Esophagus squamous epithelium (tissue), 5 donors: ENCODE results near the gene BANF1. TPM values are rescaled to one million over a fixed set of nuclear protein-coding genes. Genes with fewer than 3 reads are reported as not detected.

Experiments used
- DNase-seq: peaks from one replicate; lab custom pipeline; 2025; lab: John Stamatoyannopoulos, UW
- H3K27ac ChIP-seq, 4 donors: fragments of 200-600 bp; sonication (generic); one replicate each; pipeline ENCODE4 v1.5.1; 2016 to 2019; ENCODE audit warnings: mild to moderate bottlenecking in 1 of 4
- H3K27me3 ChIP-seq, 4 donors: fragments of 200-600 bp; sonication (generic); 1 replicate in 3 of 4; 2 replicates in 1 of 4; pipeline versions ENCODE4 v1.5.1 to v1.6.0; 2017 to 2021; ENCODE audit warnings: antibody characterized with exemption in 1 of 4
- H3K36me3 ChIP-seq, 3 donors: fragments of 200-600 bp; sonication (generic); one replicate each; pipeline ENCODE4 v1.5.1; 2016 to 2019
- H3K4me1 ChIP-seq, 3 donors: fragments of 200-600 bp; sonication (generic); one replicate each; pipeline ENCODE4 v1.5.1; 2017 to 2019
- H3K4me3 ChIP-seq, 4 donors: fragments of 200-600 bp; sonication (generic); 1 replicate in 3 of 4; 2 replicates in 1 of 4; pipeline ENCODE4 v1.5.1; 2016 to 2019; ENCODE audit warnings: mild to moderate bottlenecking in 2 of 4, moderate library complexity in 1 of 4
- H3K9me3 ChIP-seq, 3 donors: fragments of 200-600 bp; sonication (generic); one replicate each; pipeline ENCODE4 v1.5.1; 2016 to 2019
- POLR2A ChIP-seq, 4 donors: fragments of 450-650 bp; IDR thresholded peaks; one replicate each; pipeline ENCODE4 v1.6.1; 2017; ENCODE audit warnings: antibody characterized with exemption in 4 of 4, mild to moderate bottlenecking in 4 of 4, moderate library complexity in 3 of 4
- WGBS, 2 donors: methylation state at CpG; one replicate each; pipeline ENCODE4 v1.1.5; 2018; 5-methylcytosine and 5-hydroxymethylcytosine counted together
- intact Hi-C: fragments of 100-400 bp; cut with DNase I; formaldehyde crosslinking; loops from one replicate; pipeline ENCODE4 v1.15.0; 2022
- total RNA-seq, 4 donors: library from RNA; depleted of rRNA; stranded (reverse); fragments of >200 nt; gene quantifications; one replicate each; pipeline ENCODE4 v1.1.0, GENCODE V29; 2016
- TF ChIP-seq, protein P1 (sequence below), 6 experiments: fragments of 450-650 bp in 4 of 6; fragments of 200-600 bp in 2 of 6; sonication (generic) in 2 of 6; IDR thresholded peaks; one replicate each; pipeline ENCODE4 v1.5.1; 2016 to 2019; ENCODE audit warnings: antibody characterized with exemption in 6 of 6, mild to moderate bottlenecking in 4 of 6, moderate library complexity in 4 of 6
- donor health status: DM: yes; HTN: yes; CAD: no.

Gene BANF1
- total RNA-seq, 4 donors from 2014 or later, result 29.1 to 52.3 (median 41.9) TPM

DNA sequence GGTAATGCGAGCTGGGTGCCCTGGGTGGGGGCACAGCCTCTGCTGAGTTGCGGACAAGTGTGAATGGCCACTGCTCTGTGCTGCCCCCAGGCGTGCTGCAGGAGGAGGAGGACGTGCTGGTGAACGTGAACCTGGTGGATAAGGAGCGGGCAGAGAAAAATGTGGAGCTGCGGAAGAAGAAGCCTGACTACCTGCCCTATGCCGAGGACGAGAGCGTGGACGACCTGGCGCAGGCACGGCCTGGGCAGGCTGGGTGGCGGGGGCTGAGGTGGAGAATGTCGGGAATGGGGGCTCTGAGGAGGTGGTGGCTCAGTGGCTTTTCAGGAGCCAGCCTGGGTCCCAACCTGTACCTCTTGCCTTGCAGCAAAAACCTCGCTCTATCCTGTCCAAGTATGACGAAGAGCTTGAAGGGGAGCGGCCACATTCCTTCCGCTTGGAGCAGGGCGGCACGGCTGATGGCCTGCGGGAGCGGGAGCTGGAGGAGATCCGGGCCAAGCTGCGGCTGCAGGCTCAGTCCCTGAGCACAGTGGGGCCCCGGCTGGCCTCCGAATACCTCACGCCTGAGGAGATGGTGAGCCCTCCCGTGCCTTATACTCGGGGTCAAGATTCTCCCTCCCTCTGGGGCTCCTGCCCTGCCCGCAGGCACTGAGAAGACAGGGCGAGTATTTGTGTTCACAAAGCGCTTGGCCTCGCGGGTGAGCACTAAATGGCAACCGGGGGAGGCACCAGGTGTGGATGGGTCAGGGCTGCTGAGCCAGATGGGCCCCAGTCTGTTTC is 36.1 kb upstream of the BANF1 start:
- Histone ChIP-seq H3K36me3 (peaks cover 38 to 69% (median 49%) of the 10 kb centered on the region in 3 donors), H3K4me1 (peaks cover 17 to 42% (median 20%) of the 10 kb centered on the region in 3 donors), H3K4me3 (no peak overlapping the region), H3K27ac (no peak overlapping the region), H3K27me3 (no peaks in the 10 kb centered on the region), H3K9me3 (no peaks in the 10 kb centered on the region)
- intact Hi-C loops, result no loop called here
- WGBS, 2 donors, result 85 to 98% methylated on average over 17 to 31 of the region's 36 CpGs
- no peak for TF ChIP-seq POLR2A (IDR thresholded peaks at IDR 0.05)
- TF ChIP-seq, protein P1, sequence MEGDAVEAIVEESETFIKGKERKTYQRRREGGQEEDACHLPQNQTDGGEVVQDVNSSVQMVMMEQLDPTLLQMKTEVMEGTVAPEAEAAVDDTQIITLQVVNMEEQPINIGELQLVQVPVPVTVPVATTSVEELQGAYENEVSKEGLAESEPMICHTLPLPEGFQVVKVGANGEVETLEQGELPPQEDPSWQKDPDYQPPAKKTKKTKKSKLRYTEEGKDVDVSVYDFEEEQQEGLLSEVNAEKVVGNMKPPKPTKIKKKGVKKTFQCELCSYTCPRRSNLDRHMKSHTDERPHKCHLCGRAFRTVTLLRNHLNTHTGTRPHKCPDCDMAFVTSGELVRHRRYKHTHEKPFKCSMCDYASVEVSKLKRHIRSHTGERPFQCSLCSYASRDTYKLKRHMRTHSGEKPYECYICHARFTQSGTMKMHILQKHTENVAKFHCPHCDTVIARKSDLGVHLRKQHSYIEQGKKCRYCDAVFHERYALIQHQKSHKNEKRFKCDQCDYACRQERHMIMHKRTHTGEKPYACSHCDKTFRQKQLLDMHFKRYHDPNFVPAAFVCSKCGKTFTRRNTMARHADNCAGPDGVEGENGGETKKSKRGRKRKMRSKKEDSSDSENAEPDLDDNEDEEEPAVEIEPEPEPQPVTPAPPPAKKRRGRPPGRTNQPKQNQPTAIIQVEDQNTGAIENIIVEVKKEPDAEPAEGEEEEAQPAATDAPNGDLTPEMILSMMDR (IDR thresholded peaks at IDR 0.05), result no peak
- no peak for DNase-seq

DNA sequence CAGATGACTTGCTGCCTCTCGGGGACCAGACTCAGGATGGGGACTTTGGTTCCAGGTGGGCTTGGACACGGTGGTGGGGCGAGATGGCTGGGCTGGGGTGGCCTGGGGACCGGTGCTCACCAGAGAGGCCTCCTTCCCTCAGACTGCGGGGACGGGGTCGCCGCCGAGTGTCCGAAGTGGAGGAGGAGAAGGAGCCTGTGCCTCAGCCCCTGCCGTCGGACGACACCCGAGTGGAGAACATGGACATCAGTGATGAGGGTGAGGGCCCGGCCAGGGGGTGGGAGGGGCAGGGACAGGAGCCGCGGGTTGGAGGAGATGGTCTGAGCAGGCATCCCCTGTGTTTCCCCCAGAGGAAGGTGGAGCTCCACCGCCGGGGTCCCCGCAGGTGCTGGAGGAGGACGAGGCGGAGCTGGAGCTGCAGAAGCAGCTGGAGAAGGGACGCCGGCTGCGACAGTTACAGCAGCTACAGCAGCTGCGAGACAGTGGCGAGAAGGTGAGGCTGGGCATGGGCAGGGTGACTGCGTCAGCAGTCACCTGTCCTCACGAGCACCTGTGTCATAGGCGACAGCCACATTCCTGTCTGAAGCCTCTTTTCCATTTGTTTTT is 34.9 kb upstream of the BANF1 start:
- WGBS, 2 donors, result 90 to 95% methylated on average over 20 to 27 of the region's 30 CpGs
- TF ChIP-seq, protein P1 (IDR thresholded peaks at IDR 0.05), result no peak
- TF ChIP-seq POLR2A (IDR thresholded peaks at IDR 0.05), result no peak
- no peak for DNase-seq
- Histone ChIP-seq H3K36me3 (peaks cover 38 to 78% (median 49%) of the 10 kb centered on the region in 3 donors), H3K9me3 (no peaks in the 10 kb centered on the region), H3K27me3 (no peaks in the 10 kb centered on the region), H3K4me1 (peaks cover 15 to 37% (median 18%) of the 10 kb centered on the region in 3 donors), H3K4me3 (no peak overlapping the region), H3K27ac (no peak overlapping the region)
- intact Hi-C loops, result no loop called here

DNA sequence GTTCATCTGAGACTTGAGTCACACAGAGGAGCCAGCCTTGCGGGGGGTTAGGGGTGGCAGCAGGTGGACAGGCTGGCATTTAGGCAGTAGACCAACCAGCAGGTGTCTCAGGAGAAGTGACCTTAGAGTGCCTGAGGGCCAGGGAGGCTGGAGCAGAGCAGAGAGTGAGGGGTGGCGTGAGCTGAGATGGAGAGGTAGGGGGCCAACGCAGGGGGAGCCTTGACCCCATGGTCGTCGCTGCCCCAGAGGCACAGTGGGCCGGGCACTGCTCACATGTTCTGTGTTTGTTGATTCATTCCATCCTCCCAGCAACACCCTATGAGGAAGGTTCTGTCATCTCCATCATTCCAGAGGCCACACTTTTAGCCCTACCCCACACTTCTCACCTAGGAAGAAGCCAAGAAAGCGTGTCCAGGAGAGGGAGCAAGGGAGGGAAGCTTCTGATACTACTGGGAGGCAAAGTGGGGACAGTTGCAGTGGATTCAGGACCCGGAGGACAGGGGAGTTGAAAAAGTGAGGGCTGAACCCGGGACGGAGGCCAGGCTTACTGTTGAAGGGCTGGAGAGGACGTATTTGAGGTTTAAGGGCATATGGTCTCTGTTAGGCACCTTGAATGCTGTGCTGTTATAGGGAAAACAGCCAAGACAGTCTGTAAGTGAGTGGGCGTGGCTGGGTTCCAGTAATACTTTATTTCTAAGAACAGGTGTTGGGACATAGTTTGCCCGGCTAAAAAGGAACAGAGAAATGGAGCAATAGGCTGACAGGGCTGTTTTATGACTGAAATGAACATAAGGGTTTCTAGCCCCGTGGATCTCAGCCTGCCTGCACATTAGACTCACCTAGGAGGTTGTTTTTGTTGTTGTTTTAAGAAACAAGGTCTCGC is 33.5 kb upstream of the BANF1 start:
- intact Hi-C loops, result no loop called here
- no peak for TF ChIP-seq POLR2A (IDR thresholded peaks at IDR 0.05)
- TF ChIP-seq, protein P1 (IDR thresholded peaks at IDR 0.05), result no peak

DNA sequence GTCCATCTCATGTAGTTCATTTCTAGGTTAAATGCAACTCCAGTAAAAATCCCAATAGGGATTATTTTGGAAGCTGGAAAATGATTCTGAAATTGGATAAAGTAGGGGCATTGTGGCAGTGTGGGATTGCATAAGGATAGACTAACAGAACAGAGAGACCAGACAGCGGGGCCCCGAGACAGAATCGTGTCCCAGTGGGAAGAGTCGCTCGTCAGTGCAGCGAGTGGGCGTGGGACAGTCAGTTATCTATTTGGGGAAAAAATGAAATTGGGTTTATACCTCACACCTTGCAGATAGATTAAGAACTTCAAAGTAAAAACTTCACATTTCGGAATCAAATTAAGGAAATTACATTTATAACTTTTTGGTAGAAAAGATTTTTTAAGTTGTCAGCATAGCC is 30.2 kb upstream of the BANF1 start:
- no peak for DNase-seq
- TF ChIP-seq POLR2A (IDR thresholded peaks at IDR 0.05), result no peak
- TF ChIP-seq, protein P1 (IDR thresholded peaks at IDR 0.05), result no peak
- Histone ChIP-seq H3K27ac (no peak overlapping the region), H3K4me3 (no peak overlapping the region), H3K9me3 (no peaks in the 10 kb centered on the region), H3K4me1 (peaks cover 0 to 21% (median 0%) of the 10 kb centered on the region in 3 donors), H3K36me3 (peaks cover 19 to 74% (median 22%) of the 10 kb centered on the region in 3 donors), H3K27me3 (no peaks in the 10 kb centered on the region)
- intact Hi-C loops, result no loop called here
- 90 to 97% methylated on average over 8 of the region's 8 CpGs for WGBS, 2 donors

More for the DNA sequence above, 33.5 kb upstream of the BANF1 start:
- DNase-seq, result no peak
- Histone ChIP-seq H3K4me3 (no peak overlapping the region), H3K9me3 (no peaks in the 10 kb centered on the region), H3K4me1 (peaks cover 1 to 28% (median 4%) of the 10 kb centered on the region in 3 donors), H3K27ac (no peak overlapping the region), H3K36me3 (peaks cover 38 to 88% (median 49%) of the 10 kb centered on the region in 3 donors), H3K27me3 (no peaks in the 10 kb centered on the region)
- WGBS, 2 donors, result 74 to 79% methylated on average over 14 to 15 of the region's 15 CpGs
